Activated CD8-positive, alpha-beta T cell treated with anti-CD3 and anti-CD28 coated beads, Interleukin-2, amount 10 ng/mL, durations not matched to agents 7 days and 5 days (primary cell): ENCODE results near the gene APBA2. TPM values are rescaled to one million over a fixed set of nuclear protein-coding genes. Genes with fewer than 3 reads are reported as not detected.

Experiments
- ATAC-seq: fragments of 150-1000 bp; cut with Tn5 transposase; one replicate; pipeline ENCODE4 v1.10.0; 2021; ENCODE audit warnings: moderate library complexity
- CTCF ChIA-PET: fragments of 350-600 bp; sonication (Branson Sonifier 250); formaldehyde crosslinking; loops from one replicate; lab custom pipeline; 2021; ENCODE audit warnings: antibody characterized with exemption; lab: Charles Lee
- POLR2A ChIA-PET: fragments of 350-600 bp; sonication (Branson Sonifier 250); formaldehyde crosslinking; loops from one replicate; lab custom pipeline; 2021; ENCODE audit warnings: antibody characterized with exemption; lab: Charles Lee
- DNase-seq: peaks from one replicate; pipeline ENCODE4 v3.0.0-alpha.2; 2020
- H3K27ac Mint-ChIP-seq: one replicate; pipeline ENCODE4 v1.8.0; 2021; ENCODE audit warnings: mild to moderate bottlenecking, mixed read lengths
- H3K27me3 Mint-ChIP-seq: one replicate; pipeline ENCODE4 v1.8.0; 2021; ENCODE audit warnings: low read depth, mixed read lengths
- H3K36me3 Mint-ChIP-seq: one replicate; pipeline ENCODE4 v1.8.0; 2021; ENCODE audit warnings: low read depth, mixed read lengths
- H3K4me1 Mint-ChIP-seq: one replicate; pipeline ENCODE4 v1.8.0; 2021; ENCODE audit warnings: low read depth, mixed read lengths
- H3K4me3 Mint-ChIP-seq: one replicate; pipeline ENCODE4 v1.8.0; 2021; ENCODE audit warnings: mild to moderate bottlenecking, mixed read lengths
- H3K9me3 Mint-ChIP-seq: one replicate; pipeline ENCODE4 v1.8.0; 2022; ENCODE audit warnings: mixed read lengths; ENCODE audit not compliant: insufficient read depth
- total RNA-seq, 2 experiments: library from RNA; stranded (reverse); gene quantifications; one replicate each; pipeline ENCODE4 v1.2.3, GENCODE V29; 2021

The APBA2 gene
- total RNA-seq, 2 experiments from 2014 or later: 29.5 TPM

DNA sequence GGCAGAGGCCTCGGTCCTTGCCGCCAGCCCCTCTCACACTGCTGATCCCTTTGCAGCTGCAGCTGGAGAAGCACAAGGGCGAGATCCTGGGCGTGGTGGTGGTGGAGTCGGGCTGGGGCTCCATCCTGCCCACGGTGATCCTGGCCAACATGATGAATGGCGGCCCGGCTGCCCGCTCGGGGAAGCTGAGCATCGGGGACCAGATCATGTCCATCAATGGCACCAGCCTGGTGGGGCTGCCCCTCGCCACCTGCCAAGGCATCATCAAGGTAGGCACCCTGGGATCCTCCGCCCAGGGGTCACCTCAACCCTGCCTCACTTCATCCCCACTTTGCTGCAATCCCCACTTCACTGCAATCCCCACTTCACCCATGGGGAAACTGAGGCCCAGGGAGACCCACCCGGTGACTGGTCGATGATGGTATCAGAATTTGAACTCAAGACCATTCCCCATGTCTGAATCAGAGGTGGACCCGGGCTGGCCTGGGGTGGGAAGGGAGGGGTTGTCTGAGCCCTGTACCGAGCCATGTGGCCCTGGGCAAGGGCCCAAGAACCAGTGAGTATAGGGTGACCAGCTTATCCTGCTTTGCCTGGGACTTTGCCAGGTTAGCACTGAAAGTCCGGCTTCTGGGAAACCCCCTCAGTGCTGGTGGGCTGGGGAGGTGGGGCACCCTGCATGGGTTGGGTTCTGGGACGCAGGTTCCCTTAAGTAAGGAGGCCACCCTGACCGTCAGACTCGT, 220.9 kb downstream of the APBA2 start:
- H3K27ac Mint-ChIP-seq: no peak overlapping the region
- no peak overlapping the region for H3K4me3 Mint-ChIP-seq
- ATAC-seq (no peak), DNase-seq (no peak)
- CTCF ChIA-PET: no interaction called here
- peaks cover 10% of the 10 kb centered on the region for H3K4me1 Mint-ChIP-seq
- POLR2A ChIA-PET: no interaction called here
- no peaks in the 10 kb centered on the region for H3K27me3 Mint-ChIP-seq
- H3K36me3 Mint-ChIP-seq: peaks cover 3% of the 10 kb centered on the region
- H3K9me3 Mint-ChIP-seq: no peaks in the 10 kb centered on the region

DNA sequence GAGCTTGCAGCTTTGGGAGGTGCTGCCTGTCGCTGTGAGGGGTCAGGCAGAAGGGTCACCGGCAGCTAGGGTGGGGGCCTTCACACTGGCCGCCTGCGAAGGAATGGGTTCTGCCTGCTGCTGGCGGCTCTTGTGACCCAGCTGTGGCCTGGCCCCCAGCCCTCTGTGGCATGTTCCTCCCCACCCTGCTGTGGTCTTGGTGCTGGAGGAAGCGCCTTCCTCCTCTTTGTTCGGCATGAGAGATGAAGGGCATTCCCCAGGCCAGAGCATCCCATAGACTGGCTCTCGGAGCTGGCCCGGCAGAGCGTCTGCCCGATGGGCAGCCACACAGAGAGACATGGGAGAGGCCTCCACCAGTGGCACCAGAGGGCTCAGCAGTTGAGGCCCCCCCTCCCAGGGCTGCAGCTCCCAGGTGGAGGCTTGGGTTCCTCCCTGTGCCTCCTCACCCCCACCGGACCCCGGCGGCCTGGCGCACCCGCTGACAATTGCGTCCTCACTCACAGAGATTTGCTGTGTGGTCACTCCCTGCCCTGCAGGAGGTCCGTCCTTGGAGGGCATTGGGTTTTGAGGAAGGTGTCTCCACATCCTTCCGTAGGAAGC, 221.6 kb downstream of the APBA2 start:
- ChIA-PET POLR2A (no interaction called here), CTCF (no interaction called here)
- H3K4me1 Mint-ChIP-seq: peaks cover 8% of the 10 kb centered on the region
- no peak for DNase-seq
- H3K27ac Mint-ChIP-seq: no peak overlapping the region
- H3K36me3 Mint-ChIP-seq: peaks cover 1% of the 10 kb centered on the region
- H3K9me3 Mint-ChIP-seq: no peaks in the 10 kb centered on the region
- H3K27me3 Mint-ChIP-seq: no peaks in the 10 kb centered on the region
- ATAC-seq: no peak
- H3K4me3 Mint-ChIP-seq: no peak overlapping the region

DNA sequence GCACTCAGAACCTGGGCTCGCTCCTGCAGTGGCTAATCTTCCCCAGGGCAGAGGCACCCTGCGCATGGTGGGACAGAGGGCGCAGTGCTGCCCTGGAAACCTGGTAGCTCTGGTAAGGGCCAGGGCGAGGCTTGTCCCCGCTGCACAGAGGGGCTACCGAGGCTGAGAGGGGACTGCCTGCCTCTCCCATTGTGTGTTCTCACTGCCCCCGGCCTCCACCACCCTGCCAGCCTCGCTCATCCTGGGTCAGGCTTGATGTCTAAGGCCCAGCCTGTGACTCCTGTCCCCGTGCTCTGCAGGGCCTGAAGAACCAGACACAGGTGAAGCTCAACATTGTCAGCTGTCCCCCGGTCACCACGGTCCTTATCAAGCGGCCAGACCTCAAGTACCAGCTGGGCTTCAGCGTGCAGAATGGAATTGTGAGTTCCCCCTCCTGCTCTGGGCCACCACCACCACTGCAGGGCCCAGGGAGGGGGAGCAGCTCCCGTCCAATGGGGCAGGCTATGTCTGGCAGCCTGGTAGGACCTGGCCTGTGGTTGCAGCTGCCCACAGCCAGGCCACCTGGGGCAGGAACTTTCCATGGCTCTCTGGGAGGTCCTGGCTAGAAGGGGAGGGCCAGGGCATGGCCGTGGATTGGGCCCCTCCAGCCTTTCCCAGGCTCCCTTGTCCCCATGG, 222.3 kb downstream of the APBA2 start:
- H3K27me3 Mint-ChIP-seq: no peaks in the 10 kb centered on the region

DNA sequence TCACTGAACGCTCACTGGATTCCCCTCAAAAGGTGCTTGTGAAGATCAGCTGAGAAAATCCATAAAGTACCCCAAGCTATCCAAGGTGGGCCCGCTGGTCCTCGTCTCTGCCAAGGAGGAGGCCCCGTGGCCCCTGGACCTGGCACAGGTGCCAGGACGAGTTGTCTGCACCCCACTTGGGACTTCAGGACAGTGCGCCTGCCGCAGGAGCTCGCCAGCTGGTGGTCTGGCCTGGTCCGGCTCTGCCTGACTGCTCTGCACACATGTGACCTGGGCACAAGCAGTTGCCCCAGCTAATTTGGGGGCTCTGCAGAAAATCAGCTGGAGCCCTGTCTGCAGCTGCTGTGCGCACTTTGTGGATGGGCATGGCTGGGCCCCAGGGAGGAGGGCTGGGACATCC, 224.0 kb downstream of the APBA2 start:
- no peak overlapping the region for H3K4me3 Mint-ChIP-seq

More for the DNA sequence above, 222.3 kb downstream of the APBA2 start:
- ATAC-seq (no peak), DNase-seq (no peak)
- no peaks in the 10 kb centered on the region for H3K9me3 Mint-ChIP-seq
- ChIA-PET CTCF (no interaction called here), POLR2A (no interaction called here)
- H3K27ac Mint-ChIP-seq: no peak overlapping the region
- no peak overlapping the region for H3K4me3 Mint-ChIP-seq
- H3K4me1 Mint-ChIP-seq: peaks cover 3% of the 10 kb centered on the region
- H3K36me3 Mint-ChIP-seq: peaks cover 1% of the 10 kb centered on the region

DNA sequence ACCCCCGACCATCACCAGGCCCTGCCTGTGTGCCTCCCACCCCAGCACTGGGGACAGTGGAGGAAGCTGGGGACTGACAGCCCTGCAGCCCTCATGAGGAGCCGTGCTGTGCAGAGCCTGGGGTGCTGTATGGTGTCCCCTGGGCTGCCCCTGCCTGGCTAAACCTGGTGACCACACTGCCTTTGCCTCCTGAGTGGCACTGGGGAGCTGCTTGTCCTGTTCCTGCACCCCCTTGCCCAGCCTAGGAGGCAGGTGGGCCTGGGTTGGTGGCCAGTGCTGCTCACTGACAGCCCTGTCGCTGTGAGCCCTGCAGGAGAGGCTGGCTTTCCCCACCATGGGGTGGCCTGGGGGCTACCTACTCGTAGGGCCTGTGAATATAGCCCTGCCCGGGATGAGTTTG, 224.4 kb downstream of the APBA2 start:
- Mint-ChIP-seq H3K4me3 (no peak overlapping the region), H3K4me1 (peaks cover 6% of the 10 kb centered on the region), H3K27ac (no peak overlapping the region), H3K27me3 (peaks cover 5% of the 10 kb centered on the region), H3K9me3 (no peaks in the 10 kb centered on the region), H3K36me3 (no peaks in the 10 kb centered on the region)
- ATAC-seq (no peak), DNase-seq (no peak)
- ChIA-PET CTCF (interaction anchor here (0.9 kb wide), 1 partner anchor 8 kb away, joined by 5 read pairs; no protein-coding TSS in a partner anchor), POLR2A (no interaction called here)

More for the DNA sequence above, 224.0 kb downstream of the APBA2 start:
- no peak for ATAC-seq
- H3K36me3 Mint-ChIP-seq: no peaks in the 10 kb centered on the region
- no peak for DNase-seq
- no peaks in the 10 kb centered on the region for H3K9me3 Mint-ChIP-seq
- H3K4me1 Mint-ChIP-seq: peaks cover 5% of the 10 kb centered on the region
- H3K27ac Mint-ChIP-seq: no peak overlapping the region
- POLR2A ChIA-PET: no interaction called here
- H3K27me3 Mint-ChIP-seq: peaks cover 4% of the 10 kb centered on the region
- CTCF ChIA-PET: no interaction called here

DNA sequence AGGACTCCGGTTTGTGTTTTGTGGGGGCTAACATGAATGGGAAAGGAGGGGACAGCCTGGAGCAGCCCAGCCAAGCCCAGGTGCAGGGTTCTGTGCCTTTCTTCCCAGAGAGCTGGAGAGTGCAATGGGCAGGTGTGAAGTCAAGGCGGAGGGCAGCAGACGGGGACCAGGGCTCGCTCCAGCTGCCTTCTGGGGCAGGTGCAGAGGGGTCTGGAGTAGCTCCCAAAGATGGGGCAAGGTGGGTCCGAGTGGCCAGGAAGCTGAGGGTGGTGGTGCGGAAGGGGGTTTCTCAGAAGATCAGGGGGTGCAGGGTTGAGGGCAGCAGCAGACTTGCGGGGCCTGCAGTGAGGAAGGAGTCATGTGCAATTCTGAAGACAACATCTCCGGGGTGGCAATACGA, 225.0 kb downstream of the APBA2 start:
- ATAC-seq (no peak), DNase-seq (no peak)
- POLR2A ChIA-PET: no interaction called here
- Mint-ChIP-seq H3K36me3 (no peaks in the 10 kb centered on the region), H3K4me3 (no peak overlapping the region), H3K27me3 (peaks cover 5% of the 10 kb centered on the region), H3K27ac (no peak overlapping the region), H3K4me1 (peaks cover 6% of the 10 kb centered on the region), H3K9me3 (no peaks in the 10 kb centered on the region)
- CTCF ChIA-PET: interaction anchor here (0.9 kb wide), 1 partner anchor 9 kb away, joined by 5 read pairs; no protein-coding TSS in a partner anchor

DNA sequence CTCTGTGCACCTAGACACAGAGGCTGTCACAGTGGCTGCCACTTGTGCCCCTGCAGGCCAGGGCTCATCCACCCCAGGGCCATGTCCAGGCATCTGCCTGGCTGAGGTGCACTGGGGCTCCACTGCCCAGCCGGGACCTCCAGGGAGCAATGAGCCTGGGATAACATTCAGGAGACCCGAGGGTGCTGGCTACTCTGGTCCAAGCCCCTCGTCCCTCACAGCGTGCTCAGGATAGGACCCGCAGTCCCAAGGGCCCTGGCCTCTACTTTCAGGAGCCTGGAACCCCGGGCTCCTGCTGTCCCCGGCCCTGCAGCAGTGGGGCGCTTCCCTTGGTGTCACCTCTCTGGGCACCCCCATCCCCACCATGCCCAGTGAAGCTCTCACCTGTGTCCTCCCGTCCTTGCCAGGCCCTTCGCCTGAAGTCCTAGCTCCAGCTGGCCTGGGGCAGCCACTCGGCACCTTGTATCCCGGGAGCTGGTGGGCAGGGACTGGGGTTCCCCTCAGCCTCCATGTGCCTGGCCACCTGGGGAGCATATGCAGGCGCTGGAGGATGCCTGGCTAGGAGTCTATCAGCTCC, 226.0 kb downstream of the APBA2 start:
- Mint-ChIP-seq H3K36me3 (no peaks in the 10 kb centered on the region), H3K27ac (no peak overlapping the region), H3K4me1 (peaks cover 6% of the 10 kb centered on the region), H3K27me3 (peaks cover 5% of the 10 kb centered on the region), H3K9me3 (no peaks in the 10 kb centered on the region), H3K4me3 (no peak overlapping the region)
- CTCF ChIA-PET: no interaction called here
- POLR2A ChIA-PET: no interaction called here
- ATAC-seq (no peak), DNase-seq (no peak)

DNA sequence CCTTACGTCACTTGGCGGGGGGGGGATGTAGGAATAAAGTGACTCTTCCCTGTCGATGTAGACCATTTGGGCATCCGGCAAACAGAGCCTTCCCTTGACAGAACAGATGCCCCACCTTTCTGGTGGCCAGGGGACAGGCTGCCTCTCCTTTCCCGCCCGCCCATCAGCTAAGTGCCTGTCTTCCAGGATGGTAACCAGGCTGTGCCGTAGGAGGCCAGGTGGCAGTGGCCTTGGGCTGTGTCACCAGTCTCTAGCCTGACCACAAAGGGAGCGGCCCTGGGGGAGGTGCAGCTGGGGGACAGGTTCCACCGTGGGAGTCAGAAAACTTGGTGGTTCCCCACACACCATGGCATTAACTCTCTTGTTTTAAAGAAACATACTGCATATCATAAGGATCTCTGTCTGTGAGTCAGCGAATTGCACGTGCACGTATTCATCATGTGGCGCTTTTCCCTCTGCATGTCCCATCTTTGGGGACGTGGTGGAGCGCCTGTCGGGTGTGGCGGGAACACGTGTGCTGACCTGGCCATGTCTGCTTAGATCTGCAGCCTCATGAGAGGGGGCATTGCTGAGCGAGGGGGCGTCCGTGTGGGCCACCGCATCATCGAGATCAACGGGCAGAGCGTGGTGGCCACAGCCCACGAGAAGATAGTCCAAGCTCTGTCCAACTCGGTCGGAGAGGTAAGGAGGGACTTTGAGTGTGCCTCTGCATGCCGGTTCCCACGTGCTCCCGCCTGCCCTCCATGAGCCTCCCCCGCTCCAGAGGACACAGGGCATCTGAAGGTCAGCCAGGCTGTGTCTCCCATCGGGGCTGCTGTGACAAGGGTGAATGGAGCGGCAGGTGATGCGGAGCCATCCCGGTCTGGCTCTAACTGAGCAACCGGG, 227.8 kb downstream of the APBA2 start:
- ChIA-PET POLR2A (no interaction called here), CTCF (no interaction called here)

DNA sequence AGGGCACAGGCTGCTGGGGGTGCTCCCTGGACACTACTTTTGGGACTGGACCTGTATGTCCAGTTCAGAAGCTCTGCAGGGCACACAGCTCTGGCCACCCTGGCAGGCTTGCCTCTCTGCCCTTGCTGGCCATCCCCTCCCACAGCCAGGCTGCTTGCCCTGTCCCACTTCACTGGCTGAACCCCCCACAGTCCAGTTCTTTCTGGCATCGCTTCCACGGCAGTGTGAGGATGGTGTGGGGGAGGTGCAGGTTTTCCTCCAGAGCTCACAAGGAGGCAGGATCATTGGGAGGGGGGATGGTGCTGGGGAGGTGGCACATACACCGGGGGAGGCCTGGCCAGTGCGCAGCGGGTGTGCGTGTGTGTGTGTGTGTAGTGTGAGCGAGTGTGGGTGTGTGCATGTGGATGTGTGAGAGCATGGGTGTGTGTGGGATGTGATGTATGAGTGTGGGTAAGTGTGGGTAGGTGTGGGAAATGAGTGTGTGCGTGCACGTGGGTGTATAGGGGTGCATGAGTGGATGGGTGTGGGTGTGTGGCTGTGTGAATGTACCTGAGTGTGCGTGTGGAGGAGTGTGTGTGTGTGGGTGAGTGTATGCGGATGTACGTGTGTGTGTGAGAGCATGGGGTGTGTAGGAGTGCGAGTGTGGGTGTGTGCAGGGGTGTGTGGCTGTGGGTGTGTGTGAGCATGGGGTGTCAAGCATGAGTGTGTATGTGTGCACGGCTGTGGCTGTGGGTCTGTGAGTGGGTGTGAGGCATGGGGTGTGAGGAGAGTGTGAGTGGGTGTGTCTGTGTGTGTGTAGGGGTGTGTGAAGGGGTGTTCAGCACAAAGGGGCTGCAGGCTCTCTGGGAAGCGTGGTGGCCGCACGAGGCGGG, 228.7 kb downstream of the APBA2 start:
- Mint-ChIP-seq H3K4me1 (peaks cover 6% of the 10 kb centered on the region), H3K27me3 (peaks cover 5% of the 10 kb centered on the region), H3K36me3 (no peaks in the 10 kb centered on the region), H3K4me3 (no peak overlapping the region), H3K27ac (peak overlapping the region; percentile 13), H3K9me3 (no peaks in the 10 kb centered on the region)
- POLR2A ChIA-PET: no interaction called here
- CTCF ChIA-PET: interaction anchor here (1.3 to 1.8 kb wide), 2 partner anchors 11 to 12 kb away, joined by 3 to 6 read pairs; no protein-coding TSS in a partner anchor
- ATAC-seq (no peak), DNase-seq (no peak)

More for the DNA sequence above, 227.8 kb downstream of the APBA2 start:
- no peak for ATAC-seq
- Mint-ChIP-seq H3K27ac (no peak overlapping the region), H3K4me1 (peaks cover 6% of the 10 kb centered on the region), H3K4me3 (no peak overlapping the region), H3K36me3 (no peaks in the 10 kb centered on the region), H3K27me3 (peaks cover 5% of the 10 kb centered on the region), H3K9me3 (no peaks in the 10 kb centered on the region)
- DNase-seq: no peak

DNA sequence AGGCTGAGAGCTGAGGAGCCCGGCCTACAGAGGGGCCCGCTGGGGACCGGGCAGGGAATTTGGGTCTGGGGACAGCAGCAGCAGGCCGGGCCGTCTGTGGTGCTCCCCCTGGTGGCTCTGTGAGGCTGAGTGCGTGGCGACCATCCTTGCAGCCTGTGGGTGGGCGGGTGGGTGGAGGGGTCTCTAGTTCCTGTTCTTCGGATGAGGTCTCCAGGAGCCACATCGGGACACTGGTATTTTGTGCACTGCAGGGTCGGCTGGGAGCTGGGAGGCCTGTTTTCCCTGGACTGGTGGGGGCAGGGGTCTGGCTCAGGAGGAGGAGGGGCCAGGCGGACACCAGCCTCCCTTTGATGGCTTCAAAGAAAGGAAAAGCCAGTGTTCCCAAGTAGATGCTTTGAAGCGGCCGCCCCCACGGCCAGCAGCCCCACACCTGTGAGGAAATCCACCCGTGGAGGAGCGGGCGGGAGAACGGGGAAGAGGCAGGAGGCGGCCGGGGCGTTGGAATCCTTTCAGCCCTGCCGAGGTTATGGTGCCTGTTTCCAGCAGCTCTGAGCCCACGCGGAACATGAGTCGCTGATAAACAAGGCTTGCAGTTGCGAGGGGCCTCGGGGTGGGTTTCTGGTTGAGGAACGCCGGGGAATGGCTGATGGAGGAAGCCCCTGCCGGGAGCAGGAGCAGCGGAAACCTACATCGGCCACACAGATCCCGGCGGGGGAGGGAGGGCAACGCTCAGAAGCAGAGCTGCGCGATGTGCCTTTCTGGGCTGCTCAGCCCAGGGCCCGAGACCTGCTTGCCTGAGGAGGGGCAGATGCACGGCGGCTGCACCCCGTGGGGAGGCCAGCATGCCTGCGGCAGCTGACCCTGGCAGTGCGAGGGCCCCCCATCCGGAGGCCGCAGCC, 229.6 kb downstream of the APBA2 start:
- Mint-ChIP-seq H3K36me3 (no peaks in the 10 kb centered on the region), H3K9me3 (no peaks in the 10 kb centered on the region), H3K27me3 (peaks cover 5% of the 10 kb centered on the region), H3K4me3 (no peak overlapping the region), H3K4me1 (peaks cover 6% of the 10 kb centered on the region), H3K27ac (no peak overlapping the region)
- POLR2A ChIA-PET: no interaction called here
- no peak for DNase-seq
- CTCF ChIA-PET: interaction anchor here (1.3 to 1.8 kb wide), 2 partner anchors 12 to 13 kb away, joined by 3 to 6 read pairs; no protein-coding TSS in a partner anchor
- no peak for ATAC-seq
